Measurements from ENCODE around the gene AMBRA1. TPM values are rescaled to one million over a fixed set of nuclear protein-coding genes. Genes with fewer than 3 reads are reported as not detected.

AMBRA1 gene
- total and polyA plus RNA-seq, 8 donors = 6.8 to 18.7 (median 11.1) TPM

- H3K9me3 ChIP-seq = no peaks in the 10 kb centered on the region
- intact Hi-C loops (cut with DNase I) = no loop called here
- peak in 2 of 4 donors; percentile 49 to 55 for ATAC-seq
- H3K36me3 ChIP-seq = no peaks in the 10 kb centered on the region
- no peak for TF ChIP-seq CTCF (IDR thresholded peaks at IDR 0.05)
- H3K4me1 ChIP-seq = no peaks in the 10 kb centered on the region
- no peak for DNase-seq
- H3K27me3 ChIP-seq = no peaks in the 10 kb centered on the region
- no peak overlapping the region for H3K27ac ChIP-seq
- no peak overlapping the region for H3K4me3 ChIP-seq
- no peak for FAIRE-seq
- WGBS, 2 donors = 72 to 73% methylated on average over 4 of the region's 4 CpGs
These were observed 147.7 kb downstream of the AMBRA1 start for GRCh38 chr11:46445920-46446771.

- no peak for DNase-seq
- Histone ChIP-seq H3K36me3 (no peaks in the 10 kb centered on the region), H3K27ac (no peak overlapping the region), H3K4me3 (no peak overlapping the region), H3K4me1 (no peaks in the 10 kb centered on the region), H3K9me3 (no peaks in the 10 kb centered on the region), H3K27me3 (no peaks in the 10 kb centered on the region)
- 82 to 90% methylated on average over 4 of the region's 4 CpGs for WGBS, 2 donors
- ATAC-seq = no peak
- no peak for TF ChIP-seq CTCF (IDR thresholded peaks at IDR 0.05)
- no peak for FAIRE-seq
- intact Hi-C loops (cut with DNase I) = no loop called here
These were observed 148.5 kb downstream of the AMBRA1 start for GRCh38 chr11:46445192-46445919.

GRCh38 chr11:46444305-46444704 lies 149.5 kb downstream of the AMBRA1 start:
- no peak overlapping the region for H3K27ac ChIP-seq
- no peaks in the 10 kb centered on the region for H3K27me3 ChIP-seq
- DNase-seq (no peak), FAIRE-seq (no peak), ATAC-seq (no peak)
- no peak for TF ChIP-seq CTCF (IDR thresholded peaks at IDR 0.05)
- H3K9me3 ChIP-seq = no peaks in the 10 kb centered on the region
- no peak overlapping the region for H3K4me3 ChIP-seq
- intact Hi-C loops (cut with DNase I) = no loop called here
- H3K4me1 ChIP-seq = no peaks in the 10 kb centered on the region
- H3K36me3 ChIP-seq = no peaks in the 10 kb centered on the region

- no peak for TF ChIP-seq CTCF (IDR thresholded peaks at IDR 0.05)
- H3K27ac ChIP-seq = no peak overlapping the region
- intact Hi-C loops (cut with DNase I) = no loop called here
- H3K36me3 ChIP-seq = no peaks in the 10 kb centered on the region
- no peak for DNase-seq
- H3K27me3 ChIP-seq = no peaks in the 10 kb centered on the region
- ATAC-seq = no peak
- H3K9me3 ChIP-seq = no peaks in the 10 kb centered on the region
- WGBS, 2 donors = 36 to 41% methylated on average over 4 of the region's 4 CpGs
- H3K4me3 ChIP-seq = no peak overlapping the region
- no peak for FAIRE-seq
- H3K4me1 ChIP-seq = no peaks in the 10 kb centered on the region
These were observed 155.6 kb downstream of the AMBRA1 start for GRCh38 chr11:46438211-46438610.

Measured in pancreas (tissue), 10 donors.